Testis (tissue), 2 donors: ENCODE data around the gene PROSER3.

ENCODE experiments used
- POLR2A ChIP-seq: fragments of 450-650 bp; IDR thresholded peaks from one replicate; pipeline ENCODE4 v1.6.1; 2017; ENCODE audit warnings: antibody characterized with exemption, mild to moderate bottlenecking, moderate library complexity
- TF ChIP-seq, protein P1 (sequence below), 3 experiments: fragments of 450-650 bp in 2 of 3; fragments of 200-600 bp in 1 of 3; sonication (generic) in 1 of 3; IDR thresholded peaks; one replicate each; pipeline ENCODE4 v1.5.1; 2016 to 2019; ENCODE audit warnings: antibody characterized with exemption in 3 of 3, mild to moderate bottlenecking in 2 of 3, moderate library complexity in 1 of 3

DNA sequence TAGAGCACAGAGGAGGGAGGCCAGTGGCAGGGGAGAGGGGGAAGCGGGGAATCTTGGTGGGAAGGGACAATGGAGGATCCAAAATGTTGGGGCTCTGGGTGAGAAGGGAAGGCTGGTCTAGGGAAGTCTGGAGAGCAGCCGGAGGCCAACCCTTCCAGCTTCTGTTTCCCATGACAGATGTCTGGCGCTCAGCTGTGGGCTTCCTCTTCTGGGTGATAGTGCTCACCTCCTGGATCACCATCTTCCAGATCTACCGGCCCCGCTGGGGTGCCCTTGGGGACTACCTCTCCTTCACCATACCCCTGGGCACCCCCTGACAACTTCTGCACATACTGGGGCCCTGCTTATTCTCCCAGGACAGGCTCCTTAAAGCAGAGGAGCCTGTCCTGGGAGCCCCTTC, 11.4 kb upstream of the PROSER3 start:
- TF ChIP-seq POLR2A: no peak
- TF ChIP-seq, protein P1, sequence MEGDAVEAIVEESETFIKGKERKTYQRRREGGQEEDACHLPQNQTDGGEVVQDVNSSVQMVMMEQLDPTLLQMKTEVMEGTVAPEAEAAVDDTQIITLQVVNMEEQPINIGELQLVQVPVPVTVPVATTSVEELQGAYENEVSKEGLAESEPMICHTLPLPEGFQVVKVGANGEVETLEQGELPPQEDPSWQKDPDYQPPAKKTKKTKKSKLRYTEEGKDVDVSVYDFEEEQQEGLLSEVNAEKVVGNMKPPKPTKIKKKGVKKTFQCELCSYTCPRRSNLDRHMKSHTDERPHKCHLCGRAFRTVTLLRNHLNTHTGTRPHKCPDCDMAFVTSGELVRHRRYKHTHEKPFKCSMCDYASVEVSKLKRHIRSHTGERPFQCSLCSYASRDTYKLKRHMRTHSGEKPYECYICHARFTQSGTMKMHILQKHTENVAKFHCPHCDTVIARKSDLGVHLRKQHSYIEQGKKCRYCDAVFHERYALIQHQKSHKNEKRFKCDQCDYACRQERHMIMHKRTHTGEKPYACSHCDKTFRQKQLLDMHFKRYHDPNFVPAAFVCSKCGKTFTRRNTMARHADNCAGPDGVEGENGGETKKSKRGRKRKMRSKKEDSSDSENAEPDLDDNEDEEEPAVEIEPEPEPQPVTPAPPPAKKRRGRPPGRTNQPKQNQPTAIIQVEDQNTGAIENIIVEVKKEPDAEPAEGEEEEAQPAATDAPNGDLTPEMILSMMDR (IDR thresholded peaks at IDR 0.05): no peak
